ENCODE measurements around the gene CENPP. TPM values are rescaled to one million over a fixed set of nuclear protein-coding genes. Genes with fewer than 3 reads are reported as not detected.

The CENPP gene
- total RNA-seq, 1 donor = 2.2 TPM

- no peak for DNase-seq (ENCODE audit: low read depth)
- H3K4me3 ChIP-seq (ENCODE audit: low read depth, low read length) = no peak overlapping the region
- no peak for TF ChIP-seq CTCF (IDR thresholded peaks at IDR 0.05; ENCODE audit: insufficient read depth, low read depth, low read length)
Observed at GRCh38 chr9:92529124-92529523, 203.4 kb downstream of the CENPP start.

- no peak for TF ChIP-seq CTCF (IDR thresholded peaks at IDR 0.05; ENCODE audit: insufficient read depth, low read depth, low read length)
Observed at GRCh38 chr9:92530893-92531292, 205.1 kb downstream of the CENPP start.

DNA sequence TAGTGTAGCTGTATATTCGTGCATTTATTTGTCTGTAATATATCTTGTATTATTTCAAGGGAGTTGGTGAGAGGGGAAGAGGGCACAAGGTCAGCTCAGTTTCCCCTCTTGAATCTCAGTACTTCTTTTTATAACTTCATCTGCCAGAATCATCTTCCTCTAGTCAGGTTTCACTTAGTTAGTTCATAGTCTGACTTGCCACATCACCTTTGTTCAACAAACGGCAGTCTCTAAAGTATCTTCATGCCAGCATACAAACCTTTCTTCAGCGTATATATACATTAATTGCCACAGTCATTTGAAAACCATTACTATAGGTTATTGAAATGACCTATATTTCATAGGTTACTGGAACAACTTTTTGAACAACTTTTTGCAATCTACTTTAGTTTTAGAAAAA is 208.5 kb downstream of the CENPP start:
- DNase-seq (ENCODE audit: low read depth) = no peak
- no peak for TF ChIP-seq CTCF (IDR thresholded peaks at IDR 0.05; ENCODE audit: insufficient read depth, low read depth, low read length)
- H3K4me3 ChIP-seq (ENCODE audit: low read depth, low read length) = no peak overlapping the region

More at GRCh38 chr9:92530893-92531292, 205.1 kb downstream of the CENPP start:
- no peak for DNase-seq (ENCODE audit: low read depth)
- H3K4me3 ChIP-seq (ENCODE audit: low read depth, low read length) = no peak overlapping the region

- TF ChIP-seq CTCF (IDR thresholded peaks at IDR 0.05; ENCODE audit: insufficient read depth, low read depth, low read length) = no peak
- no peak overlapping the region for H3K4me3 ChIP-seq (ENCODE audit: low read depth, low read length)
- no peak for DNase-seq (ENCODE audit: low read depth)
Observed at GRCh38 chr9:92534674-92535073, 208.9 kb downstream of the CENPP start.

GRCh38 chr9:92535940-92536850 is 210.4 kb downstream of the CENPP start, which contains the start of gene ECM2:
Gene ECM2, minus strand, starts transcription at chr9:92535990. Its CDS starts 13,124 bp downstream, at chr9:92522866.
- no peak for TF ChIP-seq CTCF (IDR thresholded peaks at IDR 0.05; ENCODE audit: insufficient read depth, low read depth, low read length)
- H3K4me3 ChIP-seq (ENCODE audit: low read depth, low read length) = peak within 1 kb of the TSS; percentile 15
- DNase-seq (ENCODE audit: low read depth) = peak; percentile 58

- H3K4me3 ChIP-seq (ENCODE audit: low read depth, low read length) = no peak overlapping the region
- TF ChIP-seq CTCF (IDR thresholded peaks at IDR 0.05; ENCODE audit: insufficient read depth, low read depth, low read length) = no peak
- DNase-seq (ENCODE audit: low read depth) = no peak
Observed at GRCh38 chr9:92538541-92538940, 212.8 kb downstream of the CENPP start.

Measured in fibroblast of villous mesenchyme (primary cell).